ENCODE results near the gene ZNF691. TPM values are rescaled to one million over a fixed set of nuclear protein-coding genes. Genes with fewer than 3 reads are reported as not detected.

The ZNF691 gene
- polyA plus RNA-seq, 1 of the 3 experiments (the other 2 are of a cell fraction): 7.2 TPM

DNA sequence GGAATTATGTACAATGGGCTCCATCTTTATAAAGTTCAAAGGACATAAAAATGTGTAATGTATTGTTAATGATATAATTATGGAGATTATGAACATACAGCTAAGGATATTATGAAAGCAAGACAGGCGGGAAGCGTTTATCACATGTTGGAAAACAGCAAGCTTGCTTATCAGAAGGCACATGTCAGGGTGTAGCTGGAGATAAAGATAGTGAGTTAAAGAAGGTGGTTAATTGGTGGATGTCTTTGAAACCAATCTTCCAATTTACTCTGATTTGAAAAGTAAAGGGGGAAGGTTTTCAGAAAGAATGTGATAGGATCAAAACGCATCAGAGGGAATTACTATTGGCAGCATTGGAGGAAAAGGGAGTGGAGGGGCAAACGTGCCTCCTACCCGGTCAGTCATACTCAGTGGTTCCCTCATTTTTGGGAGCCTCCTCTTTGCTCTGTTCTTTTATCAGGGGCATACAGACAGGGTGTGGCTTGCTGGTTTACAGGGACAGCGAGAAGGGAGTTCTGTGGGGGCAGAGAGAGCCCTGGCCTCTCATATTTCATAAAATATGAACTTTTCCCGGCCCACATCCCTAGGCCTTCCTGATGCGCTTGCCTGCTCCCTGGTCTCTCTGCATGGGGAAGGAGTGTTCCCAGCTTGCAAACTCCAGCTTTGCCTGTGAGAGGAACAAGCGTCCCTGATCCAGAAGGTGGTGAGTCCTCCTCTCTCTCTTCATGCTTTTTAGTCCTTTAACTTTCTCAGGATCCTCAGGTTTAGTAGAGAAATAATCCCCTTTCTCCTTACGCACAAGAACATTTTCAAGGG is 21.2 kb upstream of the ZNF691 start (continued):
- TF ChIP-seq, protein P1, sequence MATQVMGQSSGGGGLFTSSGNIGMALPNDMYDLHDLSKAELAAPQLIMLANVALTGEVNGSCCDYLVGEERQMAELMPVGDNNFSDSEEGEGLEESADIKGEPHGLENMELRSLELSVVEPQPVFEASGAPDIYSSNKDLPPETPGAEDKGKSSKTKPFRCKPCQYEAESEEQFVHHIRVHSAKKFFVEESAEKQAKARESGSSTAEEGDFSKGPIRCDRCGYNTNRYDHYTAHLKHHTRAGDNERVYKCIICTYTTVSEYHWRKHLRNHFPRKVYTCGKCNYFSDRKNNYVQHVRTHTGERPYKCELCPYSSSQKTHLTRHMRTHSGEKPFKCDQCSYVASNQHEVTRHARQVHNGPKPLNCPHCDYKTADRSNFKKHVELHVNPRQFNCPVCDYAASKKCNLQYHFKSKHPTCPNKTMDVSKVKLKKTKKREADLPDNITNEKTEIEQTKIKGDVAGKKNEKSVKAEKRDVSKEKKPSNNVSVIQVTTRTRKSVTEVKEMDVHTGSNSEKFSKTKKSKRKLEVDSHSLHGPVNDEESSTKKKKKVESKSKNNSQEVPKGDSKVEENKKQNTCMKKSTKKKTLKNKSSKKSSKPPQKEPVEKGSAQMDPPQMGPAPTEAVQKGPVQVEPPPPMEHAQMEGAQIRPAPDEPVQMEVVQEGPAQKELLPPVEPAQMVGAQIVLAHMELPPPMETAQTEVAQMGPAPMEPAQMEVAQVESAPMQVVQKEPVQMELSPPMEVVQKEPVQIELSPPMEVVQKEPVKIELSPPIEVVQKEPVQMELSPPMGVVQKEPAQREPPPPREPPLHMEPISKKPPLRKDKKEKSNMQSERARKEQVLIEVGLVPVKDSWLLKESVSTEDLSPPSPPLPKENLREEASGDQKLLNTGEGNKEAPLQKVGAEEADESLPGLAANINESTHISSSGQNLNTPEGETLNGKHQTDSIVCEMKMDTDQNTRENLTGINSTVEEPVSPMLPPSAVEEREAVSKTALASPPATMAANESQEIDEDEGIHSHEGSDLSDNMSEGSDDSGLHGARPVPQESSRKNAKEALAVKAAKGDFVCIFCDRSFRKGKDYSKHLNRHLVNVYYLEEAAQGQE (IDR thresholded peaks at IDR 0.05; ENCODE audit: low read depth, low read length): no peak
- no peak for TF ChIP-seq RAD21 (IDR thresholded peaks at IDR 0.05; ENCODE audit: low read length)
- no peak for TF ChIP-seq RXRA (IDR thresholded peaks at IDR 0.05; ENCODE audit: borderline replicate concordance, low read depth)
- TF ChIP-seq, protein P2, sequence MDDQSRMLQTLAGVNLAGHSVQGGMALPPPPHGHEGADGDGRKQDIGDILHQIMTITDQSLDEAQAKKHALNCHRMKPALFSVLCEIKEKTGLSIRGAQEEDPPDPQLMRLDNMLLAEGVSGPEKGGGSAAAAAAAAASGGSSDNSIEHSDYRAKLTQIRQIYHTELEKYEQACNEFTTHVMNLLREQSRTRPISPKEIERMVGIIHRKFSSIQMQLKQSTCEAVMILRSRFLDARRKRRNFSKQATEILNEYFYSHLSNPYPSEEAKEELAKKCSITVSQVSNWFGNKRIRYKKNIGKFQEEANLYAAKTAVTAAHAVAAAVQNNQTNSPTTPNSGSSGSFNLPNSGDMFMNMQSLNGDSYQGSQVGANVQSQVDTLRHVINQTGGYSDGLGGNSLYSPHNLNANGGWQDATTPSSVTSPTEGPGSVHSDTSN (IDR thresholded peaks at IDR 0.05): no peak
- no peak for TF ChIP-seq YY1 (IDR thresholded peaks at IDR 0.05; ENCODE audit: low read depth)
- TF ChIP-seq, protein P3, sequence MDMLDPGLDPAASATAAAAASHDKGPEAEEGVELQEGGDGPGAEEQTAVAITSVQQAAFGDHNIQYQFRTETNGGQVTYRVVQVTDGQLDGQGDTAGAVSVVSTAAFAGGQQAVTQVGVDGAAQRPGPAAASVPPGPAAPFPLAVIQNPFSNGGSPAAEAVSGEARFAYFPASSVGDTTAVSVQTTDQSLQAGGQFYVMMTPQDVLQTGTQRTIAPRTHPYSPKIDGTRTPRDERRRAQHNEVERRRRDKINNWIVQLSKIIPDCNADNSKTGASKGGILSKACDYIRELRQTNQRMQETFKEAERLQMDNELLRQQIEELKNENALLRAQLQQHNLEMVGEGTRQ (IDR thresholded peaks at IDR 0.05; ENCODE audit: borderline replicate concordance, low read depth, low read length): no peak
- no peak for TF ChIP-seq NRF1 (IDR thresholded peaks at IDR 0.05; ENCODE audit: low read depth, low read length)
- no peak for TF ChIP-seq RCOR1 (IDR thresholded peaks at IDR 0.05; ENCODE audit: low read length)

DNA sequence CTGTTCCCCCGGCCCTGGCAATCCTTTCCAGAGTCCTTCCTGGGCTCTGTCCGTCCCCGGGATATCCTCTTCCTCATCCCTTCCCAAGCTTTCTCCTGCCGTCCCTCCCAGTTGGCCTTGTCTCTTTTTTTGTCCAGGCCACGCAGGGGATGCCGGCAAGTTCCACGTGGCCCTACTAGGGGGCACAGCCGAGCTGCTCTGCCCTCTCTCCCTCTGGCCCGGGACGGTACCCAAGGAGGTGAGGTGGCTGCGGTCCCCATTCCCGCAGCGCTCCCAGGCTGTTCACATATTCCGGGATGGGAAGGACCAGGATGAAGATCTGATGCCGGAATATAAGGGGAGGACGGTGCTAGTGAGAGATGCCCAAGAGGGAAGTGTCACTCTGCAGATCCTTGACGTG is 15.8 kb upstream of the ZNF691 start:
- Histone ChIP-seq H3K36me3 (replicated peaks in 1 of 2; ENCODE audit: control insufficient read depth in 1 of 2, insufficient read depth in 2 of 2, low read length in 1 of 2) (peaks cover 0 to 4% of the 10 kb centered on the region in 2 experiments), H3K9ac (no peak overlapping the region), H3K27me3 (ENCODE audit: insufficient read depth) (no peaks in the 10 kb centered on the region), H3K79me2 (ENCODE audit: insufficient read depth) (no peaks in the 10 kb centered on the region), H4K20me1 (ENCODE audit: insufficient read depth) (no peaks in the 10 kb centered on the region), H2AFZ (ENCODE audit: low read depth) (no peak overlapping the region), H3F3A (replicated peaks; ENCODE audit: insufficient read depth) (no peaks in the 10 kb centered on the region), H3K9me3 (no peaks in the 10 kb centered on the region), H3K4me1 (ENCODE audit: control insufficient read depth in 1 of 2, insufficient read depth in 2 of 2, low read depth in 1 of 2, low read length in 1 of 2) (peaks cover 0 to 6% of the 10 kb centered on the region in 2 experiments; a peak in 1 of 4 replicates), H3K4me2 (no peak overlapping the region), H3K4me3 (ENCODE audit: low read depth in 2 of 2, low read length in 1 of 2) (no peak overlapping the region), H3K27ac (ENCODE audit: low read depth in 2 of 2, low read length in 1 of 2) (no peak overlapping the region), H3K9me2 (no peaks in the 10 kb centered on the region)
- TF ChIP-seq FOXJ3 (CRISPR knock-in tag; IDR thresholded peaks at IDR 0.05) (no peak), JUND (IDR thresholded peaks at IDR 0.05) (no peak), EP300 (IDR thresholded peaks at IDR 0.05; ENCODE audit: borderline replicate concordance in 1 of 2, low read depth in 1 of 2, low read length in 1 of 2) (no peak), NFIC (IDR thresholded peaks at IDR 0.05; ENCODE audit: borderline replicate concordance) (no peak), POLR2AphosphoS5 (IDR thresholded peaks at IDR 0.05; ENCODE audit: low read depth, low read length) (no peak), NRF1 (IDR thresholded peaks at IDR 0.05; ENCODE audit: low read depth, low read length) (no peak), MXI1 (IDR thresholded peaks at IDR 0.05; ENCODE audit: low read depth, low read length) (no peak)
- TF ChIP-seq, protein P3 (IDR thresholded peaks at IDR 0.05; ENCODE audit: borderline replicate concordance, low read depth, low read length): no peak
- CTCF ChIA-PET: interaction anchor here (1.9 kb wide), 1 partner anchor 17 kb away, joined by 4 read pairs; no protein-coding TSS in a partner anchor
- DNase-seq: no peak
- 95% methylated on average over 16 of the region's 17 CpGs for WGBS (ENCODE audit: low lambda C conversion rate)
- POLR2A ChIA-PET: no interaction called here
